ENCODE results near the gene ABCA5. TPM values are rescaled to one million over a fixed set of nuclear protein-coding genes. Genes with fewer than 3 reads are reported as not detected.

Gene ABCA5
- total RNA-seq, 1 donor from 2014 or later = 7.8 TPM

- H3K36me3 ChIP-seq = no peaks in the 10 kb centered on the region
- H3K27me3 ChIP-seq = no peaks in the 10 kb centered on the region
- no peak overlapping the region for H3K27ac ChIP-seq
- no peak for TF ChIP-seq CTCF (IDR thresholded peaks at IDR 0.05)
- no peaks in the 10 kb centered on the region for H3K4me1 ChIP-seq
- H3K4me3 ChIP-seq = no peak overlapping the region
- intact Hi-C loops (cut with DNase I) = no loop called here
- DNase-seq (ENCODE audit: low spot score in 2 of 2) = no peak
- H3K9me3 ChIP-seq = no peaks in the 10 kb centered on the region
Observed at GRCh38 chr17:69348429-69348828, 21.5 kb upstream of the ABCA5 start.

GRCh38 chr17:69346766-69347165 is 19.8 kb upstream of the ABCA5 start:
- intact Hi-C loops (cut with DNase I) = no loop called here
- H3K27ac ChIP-seq = no peak overlapping the region
- no peak for DNase-seq (ENCODE audit: low spot score in 2 of 2)
- no peaks in the 10 kb centered on the region for H3K36me3 ChIP-seq
- no peak for TF ChIP-seq CTCF (IDR thresholded peaks at IDR 0.05)
- no peaks in the 10 kb centered on the region for H3K9me3 ChIP-seq
- H3K4me1 ChIP-seq = no peaks in the 10 kb centered on the region
- H3K4me3 ChIP-seq = no peak overlapping the region
- no peaks in the 10 kb centered on the region for H3K27me3 ChIP-seq

- Histone ChIP-seq H3K4me1 (no peaks in the 10 kb centered on the region), H3K36me3 (no peaks in the 10 kb centered on the region), H3K9me3 (no peaks in the 10 kb centered on the region), H3K27ac (no peak overlapping the region), H3K4me3 (no peak overlapping the region), H3K27me3 (no peaks in the 10 kb centered on the region)
- no peak for DNase-seq (ENCODE audit: low spot score in 2 of 2)
- intact Hi-C loops (cut with DNase I) = no loop called here
- no peak for TF ChIP-seq CTCF (IDR thresholded peaks at IDR 0.05)
Observed at GRCh38 chr17:69344939-69345338, 18.0 kb upstream of the ABCA5 start.

- no peaks in the 10 kb centered on the region for H3K9me3 ChIP-seq
- intact Hi-C loops (cut with DNase I) = no loop called here
- no peaks in the 10 kb centered on the region for H3K4me1 ChIP-seq
- no peaks in the 10 kb centered on the region for H3K36me3 ChIP-seq
- no peak for DNase-seq (ENCODE audit: low spot score in 2 of 2)
- H3K27ac ChIP-seq = no peak overlapping the region
- H3K4me3 ChIP-seq = no peak overlapping the region
- H3K27me3 ChIP-seq = no peaks in the 10 kb centered on the region
- TF ChIP-seq CTCF (IDR thresholded peaks at IDR 0.05) = no peak
Observed at GRCh38 chr17:69342896-69343644, 16.1 kb upstream of the ABCA5 start.

- no peak for DNase-seq (ENCODE audit: low spot score in 2 of 2)
- TF ChIP-seq CTCF (IDR thresholded peaks at IDR 0.05) = no peak
- H3K4me3 ChIP-seq = no peak overlapping the region
- no peaks in the 10 kb centered on the region for H3K4me1 ChIP-seq
- intact Hi-C loops (cut with DNase I) = no loop called here
- no peaks in the 10 kb centered on the region for H3K27me3 ChIP-seq
- H3K36me3 ChIP-seq = no peaks in the 10 kb centered on the region
- no peaks in the 10 kb centered on the region for H3K9me3 ChIP-seq
- no peak overlapping the region for H3K27ac ChIP-seq
Observed at GRCh38 chr17:69339937-69340336, 13.0 kb upstream of the ABCA5 start.

GRCh38 chr17:69336996-69337395 is 10.1 kb upstream of the ABCA5 start:
- Histone ChIP-seq H3K27ac (no peak overlapping the region), H3K4me1 (no peaks in the 10 kb centered on the region), H3K4me3 (no peak overlapping the region), H3K9me3 (no peaks in the 10 kb centered on the region), H3K36me3 (no peaks in the 10 kb centered on the region), H3K27me3 (no peaks in the 10 kb centered on the region)
- intact Hi-C loops (cut with DNase I) = no loop called here
- DNase-seq (ENCODE audit: low spot score in 2 of 2) = no peak
- TF ChIP-seq CTCF (IDR thresholded peaks at IDR 0.05) = no peak
